Mesodermal cell (in vitro differentiated cells): ENCODE results near the gene TOP3A.
"Not testable (repeated sequence)": the region's sequence is repeated elsewhere in the genome, so short reads cannot be mapped to it uniquely, and the experiment has no call there.

Source experiments
- H3K27ac ChIP-seq: 2 replicates; pipeline ENCODE4 v1.7.0; 2013; ENCODE audit warnings: mild to moderate bottlenecking, low read depth, low read length, moderate library complexity; ENCODE audit not compliant: severe bottlenecking
- H3K36me3 ChIP-seq: 2 replicates; pipeline ENCODE4 v1.7.1; 2013; ENCODE audit warnings: mild to moderate bottlenecking, low read length, moderate library complexity; ENCODE audit not compliant: control insufficient read depth, insufficient read depth
- H3K4me1 ChIP-seq: one replicate; pipeline ENCODE4 v1.7.1; 2013; ENCODE audit warnings: mild to moderate bottlenecking, low read length; ENCODE audit not compliant: insufficient read depth, control insufficient read depth, poor library complexity, severe bottlenecking
- H3K4me3 ChIP-seq: 2 replicates; pipeline ENCODE4 v1.7.0; 2013; ENCODE audit warnings: low read length, control low read depth, mild to moderate bottlenecking; ENCODE audit not compliant: insufficient read depth, poor library complexity, severe bottlenecking; ENCODE audit errors: extremely low read depth
- H3K9me3 ChIP-seq: 2 replicates; pipeline ENCODE4 v1.7.1; 2013; ENCODE audit warnings: mild to moderate bottlenecking, low read length, moderate library complexity; ENCODE audit not compliant: control insufficient read depth
- WGBS, 2 experiments: methylation state at CpG; one replicate each; pipeline ENCODE4 v1.1.5; 2013; ENCODE audit warnings: missing lambda C conversion rate in 2 of 2; ENCODE audit not compliant: insufficient coverage in 2 of 2; 5-methylcytosine and 5-hydroxymethylcytosine counted together

The TOP3A gene

DNA sequence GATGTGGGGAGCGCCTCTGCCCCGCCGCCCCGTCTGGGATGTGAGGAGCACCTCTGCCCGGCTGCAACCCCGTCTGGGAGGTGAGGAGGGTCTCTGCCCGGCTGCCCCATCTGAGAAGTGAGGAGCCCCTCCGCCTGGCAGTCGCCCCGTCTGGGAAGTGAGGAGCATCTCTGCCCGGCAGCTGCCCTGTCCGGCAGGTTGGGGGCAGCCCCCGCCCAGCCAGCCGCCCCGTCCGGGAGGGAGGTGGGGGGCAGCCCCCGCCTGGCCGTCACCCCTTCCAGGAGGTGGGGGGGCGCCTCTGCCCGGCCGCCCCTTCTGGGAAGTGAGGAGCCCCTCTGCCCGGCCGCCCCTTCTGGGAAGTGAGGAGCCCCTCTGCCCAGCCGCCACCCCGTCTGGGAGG is 23.4 kb upstream of the TOP3A start:
- H3K9me3 ChIP-seq, H3K4me3 ChIP-seq, H3K27ac ChIP-seq, H3K4me1 ChIP-seq: not testable (repeated sequence)
- peaks cover 69% of the 10 kb centered on the region for H3K36me3 ChIP-seq
- WGBS, 2 experiments = 96 to 100% methylated on average over 7 to 9 of the region's 25 CpGs

DNA sequence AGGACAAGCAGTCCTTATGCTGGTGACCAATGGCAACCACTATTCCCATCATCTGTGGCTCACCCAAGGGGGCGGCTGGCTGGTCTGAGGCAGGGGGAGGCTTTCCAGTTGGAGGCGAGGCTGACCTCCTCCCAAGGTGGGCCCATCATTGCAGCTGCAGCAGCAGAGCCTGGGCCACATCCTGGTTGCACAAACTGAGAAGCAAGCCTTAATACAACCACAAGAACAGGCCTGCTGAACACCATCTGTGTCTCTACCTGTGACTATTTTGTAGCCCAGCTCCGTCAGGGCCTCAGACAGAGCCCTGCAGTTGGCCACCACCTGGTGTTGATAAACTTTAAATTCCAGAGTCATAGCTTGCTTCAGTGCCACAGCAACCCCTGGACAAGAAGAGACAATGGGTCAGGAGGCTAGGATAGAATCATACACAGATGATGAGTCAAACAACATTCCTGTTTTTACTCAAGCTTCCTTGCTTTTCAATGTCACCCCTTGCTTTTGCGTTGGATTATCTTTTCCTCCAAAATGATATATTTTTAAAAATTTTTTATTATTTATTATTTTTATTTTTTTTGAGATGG is 18.2 kb upstream of the TOP3A start:
- WGBS, 2 experiments = 81% methylated on average over 2 of the region's 4 CpGs; no CpG with 5 or more reads in 1 of the 2 experiments
- no peak overlapping the region for H3K27ac ChIP-seq
- no peak overlapping the region for H3K4me3 ChIP-seq
- peaks cover 4% of the 10 kb centered on the region for H3K9me3 ChIP-seq
- H3K36me3 ChIP-seq = peaks cover 63% of the 10 kb centered on the region
- H3K4me1 ChIP-seq = no peaks in the 10 kb centered on the region

DNA sequence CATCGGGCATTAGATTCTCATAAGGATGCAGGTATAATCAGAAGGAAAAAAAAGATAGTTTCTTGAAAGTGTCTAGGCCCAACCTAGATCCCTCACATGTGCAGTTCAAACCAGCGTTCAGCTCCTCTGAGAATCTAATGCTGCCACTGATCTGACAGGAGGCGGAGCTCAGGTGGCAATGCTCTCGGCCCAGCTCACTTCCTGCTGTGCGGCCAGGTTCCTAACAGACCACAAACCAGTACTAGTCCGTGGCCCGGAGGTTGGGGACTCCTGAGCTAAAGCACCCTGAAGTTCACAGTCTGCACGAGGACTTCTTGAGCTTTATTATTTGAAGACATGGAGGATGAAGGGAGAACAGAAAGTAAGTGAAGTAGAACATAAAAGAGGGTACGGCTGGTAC is 17.1 kb upstream of the TOP3A start:
- H3K4me3 ChIP-seq = no peak overlapping the region
- peaks cover 69% of the 10 kb centered on the region for H3K36me3 ChIP-seq
- no peaks in the 10 kb centered on the region for H3K9me3 ChIP-seq
- H3K27ac ChIP-seq = no peak overlapping the region
- WGBS, 2 experiments = 93 to 94% methylated on average over 4 to 8 of the region's 9 CpGs
- no peaks in the 10 kb centered on the region for H3K4me1 ChIP-seq

DNA sequence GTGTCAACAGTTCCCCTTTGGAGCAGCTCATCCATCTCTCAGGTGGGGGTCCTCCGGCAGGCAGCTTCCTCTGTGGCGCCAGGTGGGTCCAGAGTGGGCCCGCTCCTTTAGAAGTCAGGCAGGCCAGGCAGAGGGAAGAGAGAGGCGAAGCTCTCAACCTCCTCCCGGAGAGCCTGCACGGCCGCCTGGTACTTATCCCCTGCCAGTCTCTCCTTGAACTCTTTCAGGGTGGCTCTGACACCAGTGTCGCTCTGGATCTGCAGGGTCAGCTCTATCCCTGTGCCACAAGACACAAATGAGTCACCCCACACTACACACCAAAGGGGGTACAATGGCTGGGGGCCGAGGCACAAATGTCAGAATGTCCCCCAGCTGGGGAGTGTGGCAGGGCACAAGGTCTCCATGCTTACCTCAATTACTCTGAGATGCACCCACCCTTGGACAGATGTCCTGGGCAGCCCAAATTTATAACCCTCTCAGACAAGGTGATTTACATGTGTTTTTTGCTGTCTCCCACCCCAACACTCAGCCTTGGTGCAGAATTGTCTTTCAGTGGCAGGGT is 13.9 kb upstream of the TOP3A start:
- Histone ChIP-seq H3K36me3 (peaks cover 68% of the 10 kb centered on the region), H3K4me3 (no peak overlapping the region), H3K27ac (no peak overlapping the region), H3K9me3 (no peaks in the 10 kb centered on the region), H3K4me1 (no peaks in the 10 kb centered on the region)
- WGBS, 2 experiments = 92 to 97% methylated on average over 8 of the region's 9 CpGs

DNA sequence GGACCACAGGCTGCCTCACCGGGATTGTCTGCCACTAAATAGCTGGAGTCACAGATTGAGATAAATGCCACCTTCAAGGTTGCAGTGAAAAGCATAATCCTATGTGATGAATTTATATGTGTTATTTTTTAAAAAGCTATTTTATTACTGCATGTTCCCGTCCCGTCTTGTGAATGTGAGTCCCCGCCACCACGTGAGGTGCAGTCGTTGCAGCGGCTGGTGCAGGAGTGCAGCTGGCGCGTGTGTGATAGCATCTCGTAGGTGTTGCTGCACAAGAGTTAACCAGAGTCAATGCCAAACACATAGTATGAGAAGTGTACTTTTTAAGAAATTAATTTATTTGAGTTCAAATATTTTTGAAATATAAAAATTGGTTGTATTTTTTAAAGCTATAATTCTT is 12.8 kb upstream of the TOP3A start:
- no peak overlapping the region for H3K4me3 ChIP-seq
- no peaks in the 10 kb centered on the region for H3K4me1 ChIP-seq
- H3K27ac ChIP-seq = no peak overlapping the region
- H3K9me3 ChIP-seq = no peaks in the 10 kb centered on the region
- 93 to 99% methylated on average over 10 of the region's 10 CpGs for whole genome bisulfite sequencing, 2 experiments
- H3K36me3 ChIP-seq = peaks cover 72% of the 10 kb centered on the region

DNA sequence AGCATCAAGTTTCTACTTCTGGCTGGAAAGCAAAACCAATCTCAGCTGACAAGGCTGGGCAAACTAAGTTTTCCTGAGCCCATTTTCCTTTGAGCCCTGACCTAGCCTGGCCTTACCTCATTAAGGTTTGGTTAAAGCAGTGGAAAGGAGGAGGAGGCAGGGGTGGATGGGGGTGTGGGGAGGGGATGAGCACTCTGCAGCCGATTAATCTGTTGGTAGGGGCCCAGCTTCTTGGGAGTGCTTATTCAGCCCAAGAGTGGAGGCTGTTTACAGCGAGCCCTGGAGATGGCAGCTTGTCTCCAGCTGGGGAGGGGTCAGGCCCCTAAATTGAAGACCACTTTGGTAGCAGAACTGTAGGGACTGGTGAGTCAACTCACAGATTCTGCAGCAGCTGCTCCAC is 12.3 kb upstream of the TOP3A start:
- H3K4me3 ChIP-seq = no peak overlapping the region
- H3K9me3 ChIP-seq = no peaks in the 10 kb centered on the region
- WGBS, 2 experiments = 90 to 100% methylated on average over 2 of the region's 2 CpGs
- no peaks in the 10 kb centered on the region for H3K4me1 ChIP-seq
- H3K36me3 ChIP-seq = peaks cover 72% of the 10 kb centered on the region
- H3K27ac ChIP-seq = no peak overlapping the region

DNA sequence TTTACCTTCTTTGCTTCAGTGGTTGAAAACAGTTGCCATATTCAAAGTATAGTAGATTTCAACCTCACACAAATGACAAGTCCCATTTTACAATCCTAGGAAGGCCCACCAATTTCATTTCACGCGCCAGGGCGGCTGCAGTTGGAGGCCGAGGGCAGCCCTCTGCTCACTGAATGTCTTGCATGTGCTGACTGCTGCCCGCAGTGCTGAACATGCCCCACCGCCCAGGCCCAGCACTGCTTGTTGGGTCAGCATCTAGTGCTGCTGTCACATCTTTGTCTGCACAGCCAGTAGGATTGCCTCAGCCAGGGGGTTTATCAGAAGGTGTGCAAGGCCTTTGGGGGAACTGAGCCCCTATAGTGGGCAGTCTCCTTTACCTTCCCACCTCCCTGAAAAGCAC is 11.8 kb upstream of the TOP3A start:
- no peak overlapping the region for H3K4me3 ChIP-seq
- no peaks in the 10 kb centered on the region for H3K4me1 ChIP-seq
- 94 to 96% methylated on average over 6 of the region's 6 CpGs for WGBS, 2 experiments
- peaks cover 67% of the 10 kb centered on the region for H3K36me3 ChIP-seq
- H3K27ac ChIP-seq = peak overlapping the region; percentile 41
- no peaks in the 10 kb centered on the region for H3K9me3 ChIP-seq

DNA sequence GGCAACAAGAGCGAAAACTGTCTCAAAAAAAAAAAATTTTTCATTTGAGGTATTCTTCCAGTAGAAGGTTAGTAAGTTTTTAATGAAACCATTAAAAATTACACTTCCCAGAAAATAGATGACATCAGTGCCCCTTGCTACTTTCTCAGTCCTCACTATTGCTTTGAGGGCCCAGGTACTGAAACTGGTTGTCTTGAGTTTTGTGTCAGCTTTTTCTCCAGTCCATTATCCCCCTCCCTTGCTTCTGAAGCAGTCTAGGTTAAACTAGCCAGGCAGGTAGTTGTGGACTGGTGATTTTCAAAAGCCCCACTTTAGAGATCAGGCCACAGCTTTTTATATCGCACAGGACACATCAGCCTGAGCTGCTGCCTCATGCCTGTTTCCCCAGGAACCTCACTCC is 11.2 kb upstream of the TOP3A start:
- 100% methylated on average over 1 of the region's 2 CpGs for WGBS, 2 experiments
- Histone ChIP-seq H3K4me3 (no peak overlapping the region), H3K9me3 (no peaks in the 10 kb centered on the region), H3K4me1 (no peaks in the 10 kb centered on the region), H3K36me3 (peaks cover 67% of the 10 kb centered on the region), H3K27ac (peak overlapping the region; percentile 41)

DNA sequence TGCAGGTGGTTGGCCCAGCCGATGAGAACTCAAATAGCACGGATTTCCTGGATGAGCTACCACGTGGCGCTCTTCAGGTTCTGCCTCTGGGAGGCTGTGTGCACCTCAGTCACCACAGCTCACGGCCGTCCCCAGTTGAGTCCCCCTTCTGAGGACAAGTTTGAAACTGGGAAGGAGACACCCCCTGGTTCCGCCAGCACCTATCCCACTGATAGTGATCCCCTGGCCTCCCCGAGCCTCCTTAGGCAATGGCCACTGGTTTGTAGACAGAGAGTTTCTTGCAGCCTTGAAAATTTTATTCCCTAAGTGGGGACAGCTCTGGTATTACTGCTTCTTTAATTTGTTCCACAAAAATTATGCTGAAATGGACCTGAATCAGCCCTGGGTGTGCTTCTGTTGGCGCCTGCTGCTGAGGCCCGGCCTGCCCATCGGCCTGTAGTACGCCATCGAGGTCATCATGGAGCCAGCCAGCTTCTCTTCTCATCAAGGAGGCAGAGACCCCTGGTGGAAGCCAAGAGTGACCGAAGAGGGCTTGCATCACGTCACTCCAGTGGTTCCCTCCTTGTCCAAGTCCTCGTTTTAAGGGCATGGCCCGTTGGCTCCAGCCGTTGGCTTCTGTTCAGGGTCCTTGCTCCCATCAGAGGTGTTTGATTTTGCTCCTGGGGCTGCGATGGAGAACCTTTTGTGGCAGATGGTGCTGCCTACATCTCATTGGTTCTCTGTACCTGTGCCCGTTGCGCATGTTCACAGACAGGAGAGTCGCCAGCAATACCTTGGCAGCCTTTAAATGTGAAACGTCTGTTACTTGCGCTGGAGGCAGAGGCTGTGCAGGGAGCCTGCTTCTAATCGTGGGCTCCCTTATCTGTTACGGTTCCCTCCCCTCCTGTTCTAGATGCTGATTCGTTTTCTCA is 9.6 kb upstream of the TOP3A start:
- Histone ChIP-seq H3K9me3 (no peaks in the 10 kb centered on the region), H3K4me3 (no peak overlapping the region), H3K36me3 (peaks cover 69% of the 10 kb centered on the region), H3K4me1 (no peaks in the 10 kb centered on the region), H3K27ac (no peak overlapping the region)
- 95 to 97% methylated on average over 23 to 24 of the region's 27 CpGs for WGBS, 2 experiments

DNA sequence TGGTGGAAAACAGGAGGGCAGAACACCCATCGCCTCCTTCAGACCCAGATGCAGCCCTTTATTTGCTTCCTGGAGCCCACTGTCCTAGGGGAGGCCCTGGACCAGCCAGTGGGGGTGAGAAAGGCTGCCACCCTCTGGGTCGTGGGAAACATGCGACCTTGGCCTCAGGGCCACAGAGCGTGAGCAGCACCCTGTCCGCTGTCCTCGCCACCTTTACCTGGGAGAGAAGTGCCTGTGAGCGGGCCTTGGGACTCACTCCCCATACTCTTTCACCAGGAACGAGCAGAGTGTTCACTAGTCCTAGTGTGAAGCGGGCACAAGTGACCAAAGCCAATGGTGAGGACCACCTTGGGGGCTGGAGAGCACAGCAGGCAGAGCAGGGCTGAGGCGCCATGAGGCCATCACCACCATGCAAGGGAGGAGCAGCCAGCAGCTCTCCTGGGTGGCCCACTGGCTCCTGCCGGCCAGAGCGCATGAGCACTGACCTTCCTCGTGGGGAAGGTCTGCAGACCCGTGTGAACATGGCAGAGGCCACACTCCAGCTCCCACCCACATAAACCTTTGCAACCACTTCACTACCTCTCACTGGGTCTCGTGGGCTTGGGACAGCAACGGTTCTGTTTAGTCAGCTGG is 8.8 kb upstream of the TOP3A start:
- 90 to 95% methylated on average over 9 to 15 of the region's 16 CpGs for WGBS, 2 experiments

More for the DNA sequence above, 8.8 kb upstream of the TOP3A start:
- Histone ChIP-seq H3K27ac (no peak overlapping the region), H3K9me3 (no peaks in the 10 kb centered on the region), H3K4me1 (peaks cover 2% of the 10 kb centered on the region), H3K36me3 (peaks cover 66% of the 10 kb centered on the region), H3K4me3 (no peak overlapping the region)
